Right lobe of liver (tissue), 4 donors: Measurements from ENCODE around the gene DEDD2.
"Not testable (repeated sequence)": the region's sequence is repeated elsewhere in the genome, so short reads cannot be mapped to it uniquely, and the experiment has no call there.

Experiments
- CTCF ChIP-seq, 4 donors: fragments of 200-600 bp in 3 of 4; fragments of 450-650 bp in 1 of 4; IDR thresholded peaks; one replicate each; pipeline versions ENCODE4 v1.5.1 to v1.8.0; 2016 to 2022; ENCODE audit warnings: antibody characterized with exemption in 4 of 4, mild to moderate bottlenecking in 2 of 4
- POLR2A ChIP-seq: fragments of 450-650 bp; IDR thresholded peaks from one replicate; pipeline ENCODE4 v1.6.1; 2017; ENCODE audit warnings: antibody characterized with exemption, mild to moderate bottlenecking
- donor health status: DM: no; HTN: no; CAD: no.
- donor health status: DM: no; HTN: no; CAD: no.
- donor health status: DM: no; HTN: yes; CAD: no.

- not testable (repeated sequence) for TF ChIP-seq CTCF (IDR thresholded peaks at IDR 0.05); POLR2A
Measured at GRCh38 chr19:42266105-42266504, 48.6 kb upstream of the DEDD2 start.
